ENCODE measurements around the gene GIPC2.

Gene GIPC2

GRCh38 chr1:78141531-78142231, 95.9 kb downstream of the GIPC2 start:
- H3K27ac ChIP-seq: no peak overlapping the region
- ChIA-PET POLR2A (ENCODE audit: low non-redundant PET) (no interaction called here), CTCF (interaction anchor here (1.1 kb wide), 1 partner anchor 350 kb away, joined by 3 read pairs; the partner anchor contains the start of gene PTGFR)
- no peak for TF ChIP-seq CTCF (conservative IDR thresholded peaks at IDR 0.05; ENCODE audit: low read depth)
- no peak for DNase-seq (ENCODE audit: low spot score)

- ChIA-PET POLR2A (ENCODE audit: low non-redundant PET) (no interaction called here), CTCF (no interaction called here)
Observed at GRCh38 chr1:78142736-78143135, 97.0 kb downstream of the GIPC2 start.

GRCh38 chr1:78143152-78143551, 97.4 kb downstream of the GIPC2 start:
- TF ChIP-seq CTCF (conservative IDR thresholded peaks at IDR 0.05; ENCODE audit: low read depth): no peak
- ChIA-PET CTCF (no interaction called here), POLR2A (ENCODE audit: low non-redundant PET) (no interaction called here)
- no peak for DNase-seq (ENCODE audit: low spot score)
- no peak overlapping the region for H3K27ac ChIP-seq

More at GRCh38 chr1:78142736-78143135, 97.0 kb downstream of the GIPC2 start:
- DNase-seq (ENCODE audit: low spot score): no peak
- no peak for TF ChIP-seq CTCF (conservative IDR thresholded peaks at IDR 0.05; ENCODE audit: low read depth)
- H3K27ac ChIP-seq: no peak overlapping the region

GRCh38 chr1:78143673-78144072, 97.9 kb downstream of the GIPC2 start:
- ChIA-PET CTCF (interaction anchor here (0.7 to 3.8 kb wide), 2 partner anchors 125 to 464 kb away, joined by 3 to 17 read pairs; no protein-coding TSS in a partner anchor), POLR2A (ENCODE audit: low non-redundant PET) (no interaction called here)
- no peak overlapping the region for H3K27ac ChIP-seq
- no peak for DNase-seq (ENCODE audit: low spot score)
- TF ChIP-seq CTCF (conservative IDR thresholded peaks at IDR 0.05; ENCODE audit: low read depth): no peak

GRCh38 chr1:78145105-78145580, 99.4 kb downstream of the GIPC2 start:
- CTCF ChIA-PET: interaction anchor here (0.9 to 3.8 kb wide), 6 partner anchors 8 to 462 kb away, joined by 3 to 17 read pairs (median 4); no protein-coding TSS in a partner anchor
- no peak overlapping the region for H3K27ac ChIP-seq
- POLR2A ChIA-PET (ENCODE audit: low non-redundant PET): no interaction called here
- peak; percentile 88 for TF ChIP-seq CTCF (conservative IDR thresholded peaks at IDR 0.05; ENCODE audit: low read depth)
- DNase-seq (ENCODE audit: low spot score): peak; percentile 62

GRCh38 chr1:78146205-78146771, 100.5 kb downstream of the GIPC2 start:
- DNase-seq (ENCODE audit: low spot score): no peak
- ChIA-PET CTCF (interaction anchor here (0.6 to 3.8 kb wide), 5 partner anchors 9 to 461 kb away, joined by 3 to 17 read pairs (median 4); no protein-coding TSS in a partner anchor), POLR2A (ENCODE audit: low non-redundant PET) (no interaction called here)
- no peak overlapping the region for H3K27ac ChIP-seq
- TF ChIP-seq CTCF (conservative IDR thresholded peaks at IDR 0.05; ENCODE audit: low read depth): no peak
